Spleen (tissue), 11 donors: ENCODE data around the gene MROH8. TPM values are rescaled to one million over a fixed set of nuclear protein-coding genes. Genes with fewer than 3 reads are reported as not detected.

Source experiments
- DNase-seq: peaks from one replicate; pipeline ENCODE4 v3.0.0-alpha.2; 2020
- H3K27ac ChIP-seq, 8 donors: fragments of 200-600 bp; sonication (generic) in 7 of 8; 1 replicate in 4 of 8; 2 replicates in 4 of 8; pipeline versions ENCODE4 v1.5.0 to v1.8.0; 2016 to 2021; ENCODE audit warnings: inconsistent platforms in 4 of 8, mild to moderate bottlenecking in 4 of 8, moderate library complexity in 1 of 8
- H3K27me3 ChIP-seq, 7 donors: fragments of 200-600 bp; sonication (generic) in 6 of 7; replicated peaks in 1 of 7; 1 replicate in 4 of 7; 2 replicates in 3 of 7; pipeline versions ENCODE4 v1.5.0 to v1.8.0; 2016 to 2021; ENCODE audit warnings: inconsistent platforms in 3 of 7, mild to moderate bottlenecking in 1 of 7
- H3K36me3 ChIP-seq, 6 donors: fragments of 200-600 bp; sonication (generic) in 5 of 6; 1 replicate in 4 of 6; 2 replicates in 2 of 6; pipeline versions ENCODE4 v1.5.0 to v1.8.0; 2016 to 2021; ENCODE audit warnings: inconsistent platforms in 2 of 6
- H3K4me1 ChIP-seq, 6 donors: fragments of 200-600 bp; sonication (generic) in 5 of 6; 1 replicate in 3 of 6; 2 replicates in 3 of 6; pipeline versions ENCODE4 v1.5.0 to v1.8.0; 2016 to 2021; ENCODE audit warnings: inconsistent platforms in 3 of 6
- H3K4me3 ChIP-seq, 8 donors: fragments of 200-600 bp; sonication (generic) in 7 of 8; 1 replicate in 4 of 8; 2 replicates in 4 of 8; pipeline versions ENCODE4 v1.5.0 to v1.8.0; 2016 to 2021; ENCODE audit warnings: inconsistent platforms in 4 of 8, mild to moderate bottlenecking in 4 of 8, moderate library complexity in 2 of 8
- H3K9me3 ChIP-seq, 8 donors: fragments of 200-600 bp; sonication (generic) in 7 of 8; 1 replicate in 4 of 8; 2 replicates in 4 of 8; pipeline versions ENCODE4 v1.5.0 to v1.8.0; 2016 to 2021; ENCODE audit warnings: inconsistent platforms in 4 of 8
- POLR2A ChIP-seq, 3 donors: fragments of 450-650 bp; IDR thresholded peaks; one replicate each; pipeline ENCODE4 v1.5.1; 2017; ENCODE audit warnings: antibody characterized with exemption in 3 of 3, mild to moderate bottlenecking in 1 of 3
- POLR2AphosphoS5 ChIP-seq, 3 donors: sonication (generic); formaldehyde crosslinking; IDR thresholded peaks; one replicate each; pipeline ENCODE4 v1.5.1; 2017; ENCODE audit warnings: antibody characterized with exemption in 3 of 3
- WGBS, 5 donors: extraction: QIAGEN DNeasy Blood & Tissue Kit in 3 of 5; methylation state at CpG; one replicate each; pipeline versions ENCODE4 v1.1.5 to v1.1.7; 2013 to 2018; 5-methylcytosine and 5-hydroxymethylcytosine counted together
- intact Hi-C: fragments of 100-400 bp; cut with DNase I; formaldehyde crosslinking; loops from one replicate; pipeline ENCODE4 v1.15.0; 2023; ENCODE audit warnings: low total_unique reads
- polyA plus RNA-seq, 3 donors: library from polyadenylated mRNA; stranded (reverse); fragments of 200-250 nt; gene quantifications; one replicate each; pipeline ENCODE4 v1.2.1, GENCODE V29; 2013
- total RNA-seq, 7 donors: library from RNA; depleted of rRNA in 3 of 7; stranded (reverse); fragments of >200 nt in 3 of 7; fragmentation: NEBNext Ultra II Directional in 4 of 7; extraction: Animal tissue kit (Norgen Biotek cat#: 25700) in 4 of 7; gene quantifications; one replicate each; pipeline versions ENCODE4 v1.1.0 to v1.2.1, GENCODE V29; 2016 to 2021
- TF ChIP-seq, protein P1 (sequence below), 11 experiments: fragments of 200-600 bp in 7 of 11; fragments of 450-650 bp in 4 of 11; sonication (generic) in 4 of 11; IDR thresholded peaks in 8 of 11; conservative IDR thresholded peaks in 3 of 11; 1 replicate in 7 of 11; 2 replicates in 4 of 11; pipeline versions ENCODE4 v1.4.0 to v1.8.0; 2016 to 2021; ENCODE audit warnings: antibody characterized with exemption in 11 of 11, inconsistent platforms in 4 of 11, mild to moderate bottlenecking in 1 of 11
- donor health status: healthy with polysubstance abuse.
- donor health status: DM: no; HTN: no; CAD: no; lungs with moderate emphysema.
- donor health status: DM: no; HTN: no; CAD: no.
- donor health status: Bipolar disorder and iron deficiency.
- donor health status: healthy.
- donor health status: DM: no; HTN: no; CAD: no.
- donor health status: DM: yes; HTN: yes; CAD: no.

MROH8 gene
- total and polyA plus RNA-seq, 10 donors, result 0.97 to 4.0 (median 3.1) TPM

DNA sequence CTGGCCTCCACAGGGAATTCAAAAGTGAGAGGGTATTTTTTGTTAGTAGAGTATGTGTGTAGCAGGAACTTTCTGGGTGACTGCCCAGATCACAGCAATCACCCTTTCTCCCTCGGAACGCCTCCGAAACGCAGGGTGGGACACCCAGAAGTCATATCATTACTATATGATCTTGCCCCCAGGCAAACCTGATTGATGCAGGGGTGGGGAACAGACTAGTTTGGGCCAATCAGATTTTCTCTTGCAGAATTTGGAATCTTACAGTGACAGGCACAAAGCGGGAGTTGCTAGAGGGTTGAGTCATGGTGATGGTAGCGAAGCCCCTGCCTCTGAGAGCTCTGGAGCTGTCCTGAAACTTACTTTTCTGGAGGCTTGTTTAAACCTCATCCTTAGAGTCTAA lies 16.7 kb downstream of the MROH8 start:
- Histone ChIP-seq H3K36me3 (peaks cover 0 to 8% (median 0%) of the 10 kb centered on the region in 6 donors), H3K9me3 (no peaks in the 10 kb centered on the region), H3K4me1 (no peaks in the 10 kb centered on the region), H3K4me3 (no peak overlapping the region), H3K27ac (no peak overlapping the region), H3K27me3 (no peaks in the 10 kb centered on the region)
- WGBS, 5 donors, result 89 to 95% (median 93%) methylated on average over 6 of the region's 6 CpGs
- no peak for DNase-seq
- TF ChIP-seq POLR2A (IDR thresholded peaks at IDR 0.05) (no peak), POLR2AphosphoS5 (IDR thresholded peaks at IDR 0.05) (no peak)
- TF ChIP-seq, protein P1, sequence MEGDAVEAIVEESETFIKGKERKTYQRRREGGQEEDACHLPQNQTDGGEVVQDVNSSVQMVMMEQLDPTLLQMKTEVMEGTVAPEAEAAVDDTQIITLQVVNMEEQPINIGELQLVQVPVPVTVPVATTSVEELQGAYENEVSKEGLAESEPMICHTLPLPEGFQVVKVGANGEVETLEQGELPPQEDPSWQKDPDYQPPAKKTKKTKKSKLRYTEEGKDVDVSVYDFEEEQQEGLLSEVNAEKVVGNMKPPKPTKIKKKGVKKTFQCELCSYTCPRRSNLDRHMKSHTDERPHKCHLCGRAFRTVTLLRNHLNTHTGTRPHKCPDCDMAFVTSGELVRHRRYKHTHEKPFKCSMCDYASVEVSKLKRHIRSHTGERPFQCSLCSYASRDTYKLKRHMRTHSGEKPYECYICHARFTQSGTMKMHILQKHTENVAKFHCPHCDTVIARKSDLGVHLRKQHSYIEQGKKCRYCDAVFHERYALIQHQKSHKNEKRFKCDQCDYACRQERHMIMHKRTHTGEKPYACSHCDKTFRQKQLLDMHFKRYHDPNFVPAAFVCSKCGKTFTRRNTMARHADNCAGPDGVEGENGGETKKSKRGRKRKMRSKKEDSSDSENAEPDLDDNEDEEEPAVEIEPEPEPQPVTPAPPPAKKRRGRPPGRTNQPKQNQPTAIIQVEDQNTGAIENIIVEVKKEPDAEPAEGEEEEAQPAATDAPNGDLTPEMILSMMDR (IDR thresholded peaks at IDR 0.05 in 8 of 11, conservative IDR thresholded peaks at IDR 0.05 in 3 of 11), result no peak
- intact Hi-C loops, result no loop called here

DNA sequence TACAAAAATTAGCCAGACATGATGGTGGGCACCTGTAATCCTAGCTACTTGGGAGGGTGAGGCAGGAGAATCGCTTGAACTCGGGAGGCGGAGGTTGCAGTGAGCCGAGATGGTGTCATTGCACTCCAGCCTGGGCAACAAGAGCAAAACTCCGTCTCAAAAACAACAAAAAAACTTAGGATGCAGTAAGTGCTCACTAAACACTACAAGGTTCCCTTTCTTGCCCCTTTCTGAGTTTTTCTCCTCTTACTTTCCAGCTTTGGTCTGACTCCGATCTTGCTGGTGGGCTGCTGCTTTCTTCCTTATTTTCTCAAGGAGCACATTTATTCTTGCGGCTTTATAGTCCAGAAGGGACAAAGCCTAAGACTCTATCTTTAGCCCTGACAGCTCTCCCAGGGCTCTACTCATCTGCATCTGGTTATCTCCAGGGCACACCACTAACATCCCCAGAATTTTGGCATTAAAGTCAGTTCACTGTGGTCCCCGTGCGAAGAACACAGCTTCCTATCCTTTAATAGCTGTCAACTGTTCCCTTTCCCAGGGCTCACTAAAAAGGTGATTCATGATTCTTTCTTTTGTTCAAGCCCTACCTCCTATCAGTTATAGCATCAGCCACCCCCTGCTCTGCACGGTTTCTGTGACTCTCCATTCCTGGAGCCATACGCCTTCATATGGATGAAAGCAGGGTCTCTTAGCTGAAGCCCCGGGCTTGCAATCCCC lies 17.4 kb downstream of the MROH8 start:
- intact Hi-C loops, result no loop called here
- DNase-seq, result no peak
- Histone ChIP-seq H3K9me3 (no peaks in the 10 kb centered on the region), H3K4me3 (no peak overlapping the region), H3K4me1 (no peaks in the 10 kb centered on the region), H3K27ac (no peak overlapping the region), H3K27me3 (no peaks in the 10 kb centered on the region), H3K36me3 (peaks cover 0 to 1% (median 0%) of the 10 kb centered on the region in 6 donors)
- WGBS, 5 donors, result 78 to 83% (median 81%) methylated on average over 12 of the region's 12 CpGs
- TF ChIP-seq, protein P1 (IDR thresholded peaks at IDR 0.05 in 8 of 11, conservative IDR thresholded peaks at IDR 0.05 in 3 of 11), result no peak
- TF ChIP-seq POLR2A (IDR thresholded peaks at IDR 0.05), result no peak
- TF ChIP-seq POLR2AphosphoS5 (IDR thresholded peaks at IDR 0.05), result no peak

DNA sequence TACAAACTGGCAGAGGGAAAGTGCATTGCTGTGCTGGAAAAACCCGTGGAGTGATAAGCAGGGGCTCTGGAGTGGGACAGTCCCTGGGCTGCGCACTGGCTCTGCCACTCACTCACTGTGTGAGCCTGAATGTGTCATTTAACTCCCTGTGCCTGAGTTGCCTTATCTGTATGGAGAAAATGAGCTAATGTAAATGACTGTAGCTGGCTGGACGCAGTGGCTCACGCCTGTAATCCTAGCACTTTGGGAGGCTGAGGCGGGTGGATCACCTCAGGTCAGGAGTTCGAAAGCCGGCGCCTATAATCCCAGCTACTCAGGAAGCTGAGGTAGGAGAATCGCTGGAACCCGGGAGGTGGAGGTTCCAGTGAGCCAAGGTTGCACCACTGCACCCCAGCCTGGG lies 18.7 kb downstream of the MROH8 start:
- H3K9me3 ChIP-seq, result no peaks in the 10 kb centered on the region
- no peak for DNase-seq
- WGBS, 5 donors, result 80 to 94% (median 90%) methylated on average over 9 to 10 of the region's 10 CpGs
- intact Hi-C loops, result no loop called here
- H3K4me1 ChIP-seq, result no peaks in the 10 kb centered on the region
- no peak overlapping the region for H3K27ac ChIP-seq
- H3K36me3 ChIP-seq, result no peaks in the 10 kb centered on the region
- H3K27me3 ChIP-seq, result no peaks in the 10 kb centered on the region
- TF ChIP-seq POLR2AphosphoS5 (IDR thresholded peaks at IDR 0.05) (no peak), POLR2A (IDR thresholded peaks at IDR 0.05) (no peak)
- TF ChIP-seq, protein P1 (IDR thresholded peaks at IDR 0.05 in 8 of 11, conservative IDR thresholded peaks at IDR 0.05 in 3 of 11), result no peak
- no peak overlapping the region for H3K4me3 ChIP-seq

DNA sequence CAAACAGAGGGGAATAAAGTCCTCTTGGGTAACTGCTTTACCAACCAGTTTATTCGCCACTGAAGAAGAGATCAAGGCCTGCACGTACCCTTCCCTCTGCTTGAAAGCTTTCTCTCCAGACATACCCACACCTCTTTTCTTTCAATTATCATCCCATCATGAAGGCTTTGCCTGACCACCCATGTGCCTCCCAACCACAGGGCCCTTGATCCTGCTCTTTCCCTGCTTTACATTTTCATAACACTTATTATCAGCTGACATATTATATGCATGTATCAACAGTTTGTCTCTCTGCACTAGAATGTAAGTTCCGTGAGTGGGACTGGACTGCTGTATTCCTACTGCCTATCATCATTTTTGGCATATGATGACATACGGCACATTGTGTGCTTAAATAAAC lies 21.1 kb downstream of the MROH8 start:
- intact Hi-C loops, result no loop called here
- H3K36me3 ChIP-seq, result no peaks in the 10 kb centered on the region
- 91 to 98% (median 96%) methylated on average over 4 of the region's 4 CpGs for WGBS, 5 donors
- no peaks in the 10 kb centered on the region for H3K27me3 ChIP-seq
- no peak for DNase-seq
- no peak overlapping the region for H3K27ac ChIP-seq
- H3K4me3 ChIP-seq, result no peak overlapping the region
- H3K9me3 ChIP-seq, result no peaks in the 10 kb centered on the region
- H3K4me1 ChIP-seq, result no peaks in the 10 kb centered on the region
- TF ChIP-seq POLR2A (IDR thresholded peaks at IDR 0.05) (no peak), POLR2AphosphoS5 (IDR thresholded peaks at IDR 0.05) (no peak)
- TF ChIP-seq, protein P1 (IDR thresholded peaks at IDR 0.05 in 8 of 11, conservative IDR thresholded peaks at IDR 0.05 in 3 of 11), result no peak
